ENCODE measurements around the gene PCDHGB6. TPM values are rescaled to one million over a fixed set of nuclear protein-coding genes. Genes with fewer than 3 reads are reported as not detected.
"Not testable (repeated sequence)": the region's sequence is repeated elsewhere in the genome, so short reads cannot be mapped to it uniquely, and the experiment has no call there.

PCDHGB6 gene
- 3.0 TPM for total RNA-seq

GRCh38 chr5:141407790-141408505 is at the start of gene PCDHGB6:
Gene PCDHGB6, plus strand, starts transcription at chr5:141408021. Its CDS starts 182 bp downstream, at chr5:141408203.
- ATAC-seq = peak; percentile 50

GRCh38 chr5:141359790-141360426 is 47.9 kb upstream of the PCDHGB6 start, which contains the start of gene PCDHGB2:
Gene PCDHGB2, plus strand, starts transcription at chr5:141359994. Its CDS starts 142 bp downstream, at chr5:141360136.
- no peak for ATAC-seq

- ATAC-seq = no peak
These were observed 47.1 kb upstream of the PCDHGB6 start for GRCh38 chr5:141360685-141361084.

- ATAC-seq = no peak
These were observed 45.1 kb upstream of the PCDHGB6 start for GRCh38 chr5:141362719-141363118.

GRCh38 chr5:141363952-141364660 is 43.7 kb upstream of the PCDHGB6 start, which contains the start of gene PCDHGA5:
Gene PCDHGA5, plus strand, starts transcription at chr5:141364162. Its CDS starts 169 bp downstream, at chr5:141364331.
- no peak for ATAC-seq

- no peak for ATAC-seq
These were observed 41.6 kb upstream of the PCDHGB6 start for GRCh38 chr5:141366016-141366896.

- peak; percentile 62 for ATAC-seq
These were observed 37.6 kb upstream of the PCDHGB6 start, which contains the start of gene PCDHGB3 for GRCh38 chr5:141369994-141370848. Gene PCDHGB3, plus strand, starts transcription at chr5:141370242. Its CDS starts 153 bp downstream, at chr5:141370395.

GRCh38 chr5:141371572-141372475 is 36.0 kb upstream of the PCDHGB6 start:
- no peak for ATAC-seq

- ATAC-seq = no peak
These were observed 34.0 kb upstream of the PCDHGB6 start, which contains the start of gene PCDHGA6 for GRCh38 chr5:141373673-141374317. Gene PCDHGA6, plus strand, starts transcription at chr5:141373891. Its CDS starts 193 bp downstream, at chr5:141374084.

- ATAC-seq = no peak
These were observed 33.2 kb upstream of the PCDHGB6 start for GRCh38 chr5:141374627-141375026.

GRCh38 chr5:141375444-141376155 is 32.2 kb upstream of the PCDHGB6 start:
- ATAC-seq = not testable (repeated sequence)

- no peak for ATAC-seq
These were observed 25.1 kb upstream of the PCDHGB6 start, which contains the start of gene PCDHGA7 for GRCh38 chr5:141382469-141383294. Gene PCDHGA7, plus strand, starts transcription at chr5:141382742. Its CDS starts 158 bp downstream, at chr5:141382900.

- ATAC-seq = no peak
These were observed 24.5 kb upstream of the PCDHGB6 start for GRCh38 chr5:141383345-141383744.

GRCh38 chr5:141384471-141385267 is 23.2 kb upstream of the PCDHGB6 start:
- ATAC-seq = no peak

GRCh38 chr5:141387557-141388311 is 20.1 kb upstream of the PCDHGB6 start, which contains the start of gene PCDHGB4:
Gene PCDHGB4, plus strand, starts transcription at chr5:141387698. Its CDS starts 187 bp downstream, at chr5:141387885.
- ATAC-seq = peak; percentile 47

GRCh38 chr5:141388661-141389060 is 19.2 kb upstream of the PCDHGB6 start:
- no peak for ATAC-seq

All from esophagus mucosa (tissue), 1 donor.